GM18517 (cell line): Measurements from ENCODE around the gene MAP2K1.
"Not testable (repeated sequence)": the region's sequence is repeated elsewhere in the genome, so short reads cannot be mapped to it uniquely, and the experiment has no call there.

Experiments used
- ATAC-seq: cut with Tn5 transposase; IDR thresholded peaks from one replicate; pipeline ENCODE4 v1.9.1; 2021; ENCODE audit warnings: mild to moderate bottlenecking, moderate library complexity; ENCODE audit not compliant: unreplicated experiment

The MAP2K1 gene

GRCh38 chr15:66393037-66393436 is 6.3 kb downstream of the MAP2K1 start:
- not testable (repeated sequence) for ATAC-seq

DNA sequence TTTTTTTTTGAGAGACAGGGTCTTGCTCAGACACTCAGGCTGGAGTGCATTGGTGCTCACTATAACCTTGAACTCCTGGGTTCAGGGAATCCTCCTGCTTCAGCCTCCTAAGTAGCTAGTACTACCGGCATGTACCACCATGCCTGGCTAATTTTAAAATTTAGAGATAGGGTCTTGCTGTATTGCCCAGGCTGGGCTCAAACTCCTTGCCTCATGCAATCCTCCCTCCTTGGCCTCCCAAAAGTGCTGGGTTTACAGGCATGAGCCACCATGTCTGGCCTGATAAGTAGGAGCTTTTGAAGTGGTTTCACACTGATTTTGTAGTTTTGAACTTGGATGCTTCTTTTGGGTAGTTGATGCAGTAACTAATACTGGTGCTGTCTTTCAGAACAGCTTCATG is 7.8 kb downstream of the MAP2K1 start:
- ATAC-seq: no peak

DNA sequence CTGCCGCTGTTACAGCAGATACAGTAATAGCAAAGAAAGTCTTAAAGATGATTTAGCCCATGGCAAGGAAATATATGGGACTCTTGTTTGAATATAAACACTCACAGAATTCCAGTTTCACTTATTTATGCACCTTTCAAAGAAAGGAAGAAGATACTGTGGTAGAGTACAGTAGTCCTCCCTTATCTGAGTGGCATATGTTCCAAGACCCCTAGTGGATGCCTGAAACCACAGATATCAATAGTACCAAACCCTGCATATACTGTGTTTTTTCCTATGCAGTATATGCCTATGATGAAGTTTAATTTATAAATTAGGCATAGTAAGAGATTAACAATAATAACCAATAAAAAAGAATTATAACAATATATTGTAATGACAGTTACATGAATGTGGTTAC is 8.2 kb downstream of the MAP2K1 start:
- no peak for ATAC-seq

GRCh38 chr15:66399276-66399675 is 12.6 kb downstream of the MAP2K1 start:
- ATAC-seq: no peak

- no peak for ATAC-seq
These were observed 13.7 kb downstream of the MAP2K1 start for GRCh38 chr15:66400351-66400774.

DNA sequence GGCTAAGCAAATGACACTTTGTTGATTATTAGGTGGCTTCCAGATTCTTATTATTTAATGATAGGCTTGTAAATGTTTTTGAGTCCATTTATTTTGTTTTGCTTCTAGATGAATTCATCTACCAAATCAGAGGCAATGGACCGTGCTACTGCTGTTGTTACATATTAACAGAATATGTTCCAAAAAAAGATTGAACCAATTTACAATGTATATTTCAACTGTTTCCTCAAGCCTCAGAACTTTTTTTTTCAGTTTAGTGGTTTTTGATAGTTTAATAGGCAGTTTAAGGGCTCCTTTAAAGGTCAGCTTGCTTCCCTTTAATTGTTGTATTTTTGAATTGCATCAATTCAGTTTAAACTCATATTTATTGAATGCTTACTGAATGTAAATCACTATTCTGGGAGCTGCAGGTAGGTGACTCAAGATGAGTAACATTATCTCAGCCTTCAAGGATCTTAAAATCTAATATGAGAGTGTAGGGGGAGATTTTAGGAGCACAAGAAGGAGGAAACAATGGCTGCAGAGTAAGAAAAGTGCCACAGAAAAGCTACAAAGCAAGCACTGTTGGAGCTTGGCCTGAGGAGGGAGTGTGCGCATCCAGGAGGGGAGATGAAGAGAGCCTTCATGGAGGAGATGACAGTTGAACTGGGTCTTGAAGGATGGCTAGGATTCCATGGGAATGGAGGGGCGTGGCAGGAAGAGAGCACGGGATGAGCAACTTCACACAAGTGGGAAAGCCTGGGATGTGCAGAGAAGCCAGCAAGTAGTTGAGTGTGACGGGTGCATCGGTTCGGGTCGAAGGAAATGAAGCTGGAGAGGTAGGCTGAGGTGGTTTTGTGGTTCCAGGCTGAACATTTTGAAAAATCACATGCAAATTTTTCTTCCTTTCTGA is 14.7 kb downstream of the MAP2K1 start:
- no peak for ATAC-seq

DNA sequence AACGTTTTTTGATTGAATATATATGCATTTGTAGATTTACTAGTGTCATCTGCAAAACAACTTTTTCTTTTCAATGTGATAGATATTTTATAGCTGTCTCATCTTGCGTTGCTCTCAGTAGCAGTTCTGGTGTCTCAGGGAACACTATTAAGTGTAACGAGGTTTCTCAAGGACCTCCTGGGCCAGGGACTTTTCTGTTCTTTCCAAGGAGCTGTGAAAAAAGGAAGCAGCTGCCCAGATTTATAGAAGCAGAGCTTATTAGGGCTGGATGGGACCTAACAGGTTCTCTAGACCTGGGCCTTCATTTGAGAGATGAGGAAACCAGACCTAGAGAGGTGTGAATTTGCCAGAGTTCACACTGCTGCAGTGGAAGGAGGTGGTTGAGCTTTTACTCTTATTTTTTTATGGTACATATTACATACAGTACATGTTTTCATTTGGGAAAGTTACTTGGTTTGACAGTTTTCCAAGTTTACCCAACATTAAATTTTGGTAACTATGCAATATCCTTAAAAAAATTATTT is 16.1 kb downstream of the MAP2K1 start:
- ATAC-seq: no peak

- no peak for ATAC-seq
These were observed 16.6 kb downstream of the MAP2K1 start for GRCh38 chr15:66403323-66403722.

DNA sequence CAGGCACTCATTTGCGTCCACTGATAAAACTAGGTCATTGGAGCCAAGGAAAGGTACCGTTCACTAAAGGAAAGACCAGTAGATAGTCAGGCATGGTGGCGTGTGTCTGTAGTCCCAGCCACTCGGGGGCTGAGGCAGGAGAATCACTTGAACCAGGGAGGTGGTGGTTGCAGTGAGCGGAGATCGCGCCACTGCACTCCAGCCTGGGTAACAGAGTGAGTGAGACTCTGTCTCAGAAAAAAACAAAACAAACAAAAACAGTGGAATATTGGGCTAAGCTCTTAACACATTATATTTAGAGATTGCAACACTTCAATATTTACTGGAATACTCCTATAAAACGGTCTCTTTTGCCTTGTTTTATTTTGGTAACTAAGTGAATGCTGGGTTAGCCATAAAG is 17.4 kb downstream of the MAP2K1 start:
- ATAC-seq: no peak

DNA sequence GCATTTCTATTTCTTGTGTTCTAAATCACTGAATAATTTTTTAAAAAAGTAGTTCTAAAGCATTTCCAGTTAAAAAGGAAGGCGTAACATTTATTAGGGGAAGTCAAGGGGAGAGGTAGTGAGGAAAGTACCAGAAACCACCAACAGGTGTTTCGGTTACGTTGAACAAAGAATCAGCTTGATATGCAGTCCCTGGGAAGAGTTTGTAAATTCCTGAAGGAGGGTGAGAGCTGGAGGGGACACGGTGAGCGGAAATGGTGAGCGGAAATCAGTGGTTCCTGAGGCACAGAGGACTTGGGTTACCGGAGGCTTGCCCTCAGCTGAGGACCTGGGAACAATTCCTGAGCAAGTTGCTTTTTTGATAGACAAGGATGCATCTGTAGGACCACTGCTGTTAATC is 17.8 kb downstream of the MAP2K1 start:
- no peak for ATAC-seq

DNA sequence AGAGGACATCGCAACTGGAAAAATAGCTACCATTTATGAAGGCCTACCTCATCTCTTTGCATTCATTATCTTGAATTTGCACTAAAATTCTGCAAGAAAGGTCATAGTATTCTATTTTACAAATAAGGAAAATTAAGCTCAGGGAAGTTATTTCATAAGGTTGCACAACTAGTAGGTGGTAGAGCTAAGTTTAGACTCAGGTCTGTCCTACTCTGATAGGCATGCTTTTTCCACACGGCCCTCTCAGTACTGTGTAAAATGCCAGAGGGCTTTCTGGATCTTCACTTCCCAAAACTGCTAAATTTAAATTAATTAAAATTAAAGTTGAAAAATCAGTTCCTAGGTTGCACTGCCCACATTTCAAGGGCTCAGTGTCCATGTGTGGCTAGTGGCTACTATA is 18.3 kb downstream of the MAP2K1 start:
- no peak for ATAC-seq

DNA sequence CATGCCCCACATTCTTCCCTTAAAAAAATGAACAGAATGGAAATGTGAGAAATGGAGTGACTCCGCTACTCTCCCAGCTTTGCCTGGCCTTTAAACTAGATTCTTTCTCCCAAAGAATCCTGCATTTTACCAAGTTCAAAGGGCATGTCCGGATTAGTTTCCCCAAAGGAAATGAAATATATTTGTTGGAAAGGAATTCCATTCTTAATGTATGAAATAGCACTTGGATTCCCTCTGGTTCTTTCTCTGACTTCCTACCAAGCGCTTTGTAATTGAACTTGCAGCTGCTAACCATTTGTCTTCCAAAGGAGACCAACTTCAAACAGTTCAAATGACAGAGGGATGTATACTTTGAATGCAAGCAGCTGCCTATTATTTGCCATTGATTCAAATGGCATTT is 18.9 kb downstream of the MAP2K1 start:
- no peak for ATAC-seq

- no peak for ATAC-seq
These were observed 21.5 kb downstream of the MAP2K1 start for GRCh38 chr15:66408254-66408653.

GRCh38 chr15:66408675-66409282 is 22.1 kb downstream of the MAP2K1 start:
- no peak for ATAC-seq

- ATAC-seq: no peak
These were observed 22.9 kb downstream of the MAP2K1 start for GRCh38 chr15:66409565-66410108.

- no peak for ATAC-seq
These were observed 24.5 kb downstream of the MAP2K1 start for GRCh38 chr15:66411190-66411589.

- no peak for ATAC-seq
These were observed 25.5 kb downstream of the MAP2K1 start for GRCh38 chr15:66412220-66412619.

GRCh38 chr15:66413579-66413978 is 26.9 kb downstream of the MAP2K1 start:
- no peak for ATAC-seq

DNA sequence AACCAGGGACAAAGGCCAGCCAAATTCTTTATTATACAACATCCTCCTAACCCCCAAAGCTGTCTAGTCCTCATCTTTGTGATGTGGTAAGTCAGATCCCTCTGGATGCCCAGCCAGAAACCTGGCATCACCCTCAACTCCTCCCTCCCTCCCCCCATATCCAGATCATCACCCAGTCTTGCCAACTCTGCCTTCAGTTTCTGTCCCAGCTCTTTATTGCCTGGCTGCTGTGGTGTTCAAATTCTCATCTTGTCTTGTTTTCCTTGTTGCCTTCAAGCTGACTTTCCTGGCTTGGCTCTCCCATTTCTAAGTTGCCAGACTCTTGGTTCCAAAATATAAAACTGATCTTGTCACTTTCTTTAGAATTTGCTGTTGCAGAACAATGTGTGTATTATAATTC is 28.6 kb downstream of the MAP2K1 start:
- no peak for ATAC-seq

- ATAC-seq: no peak
These were observed 31.0 kb downstream of the MAP2K1 start for GRCh38 chr15:66417736-66418135.

DNA sequence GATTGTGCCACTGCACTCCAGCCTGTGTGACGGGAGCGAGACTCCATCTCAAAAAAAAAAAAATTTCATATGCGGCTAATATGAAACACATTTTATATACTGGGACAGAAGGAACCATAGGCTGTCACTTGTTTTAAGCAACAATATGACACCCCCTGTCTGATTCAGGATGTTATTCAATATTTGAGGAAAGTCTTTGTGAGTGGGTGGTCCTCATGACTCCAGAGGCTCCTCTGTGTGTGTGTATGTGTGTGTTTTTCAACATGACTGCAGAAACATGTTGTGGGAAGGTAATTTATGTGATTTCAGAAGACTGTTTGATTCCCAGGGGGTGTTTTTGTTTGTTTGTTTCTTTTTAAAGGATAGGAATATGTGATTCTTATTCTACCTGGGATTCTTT is 32.8 kb downstream of the MAP2K1 start:
- ATAC-seq: no peak

GRCh38 chr15:66422347-66422746 is 35.6 kb downstream of the MAP2K1 start:
- no peak for ATAC-seq
